Upper lobe of right lung (tissue), 1 donor: Measurements from ENCODE around the gene SSR4. TPM values are rescaled to one million over a fixed set of nuclear protein-coding genes. Genes with fewer than 3 reads are reported as not detected.

Source experiments
- ATAC-seq: fragments of 200-7000 bp; cut with Tn5 transposase; one replicate; pipeline ENCODE4 v1.9.1; 2020; ENCODE audit warnings: mild to moderate bottlenecking, moderate library complexity
- DNase-seq: peaks from one replicate; pipeline ENCODE4 v3.0.0-alpha.2; 2020
- H3K27ac ChIP-seq: fragments of 200-600 bp; one replicate; pipeline ENCODE4 v1.8.0; 2022
- H3K27me3 ChIP-seq: fragments of 200-600 bp; one replicate; pipeline ENCODE4 v1.8.0; 2022; ENCODE audit warnings: mild to moderate bottlenecking
- H3K36me3 ChIP-seq: fragments of 200-600 bp; one replicate; pipeline ENCODE4 v1.8.0; 2022
- H3K4me1 ChIP-seq: fragments of 200-600 bp; one replicate; pipeline ENCODE4 v1.8.0; 2022
- H3K4me3 ChIP-seq: fragments of 200-600 bp; one replicate; pipeline ENCODE4 v1.8.0; 2022; ENCODE audit warnings: mild to moderate bottlenecking
- H3K9me3 ChIP-seq: fragments of 200-600 bp; one replicate; pipeline ENCODE4 v1.8.0; 2022
- CTCF ChIP-seq: fragments of 200-600 bp; IDR thresholded peaks from one replicate; pipeline ENCODE4 v1.8.0; 2022; ENCODE audit warnings: antibody characterized with exemption
- intact Hi-C: fragments of 100-400 bp; cut with DNase I; formaldehyde crosslinking; loops from one replicate; pipeline ENCODE4 v1.11.0; 2022
- total RNA-seq: library from RNA; stranded (reverse); fragmentation: NEBNext Ultra II Directional; extraction: Animal tissue kit (Norgen Biotek cat#: 25700); gene quantifications from one replicate; pipeline ENCODE4 v1.2.1, GENCODE V29; 2021
- donor health status: DM: no; HTN: yes; CAD: no; lungs with severe emphysema.

Gene SSR4
- total RNA-seq, 1 donor from 2014 or later: 204 TPM

- DNase-seq: peak; percentile 46
- TF ChIP-seq CTCF: no peak
- intact Hi-C loops: loop anchor here (10.0 kb wide), 1 partner anchor 189 kb away; no protein-coding TSS in a partner anchor
- peak; percentile 35 for ATAC-seq
- H3K4me1 ChIP-seq: peaks cover 3% of the 10 kb centered on the region
- H3K4me3 ChIP-seq: no peak overlapping the region
- H3K27me3 ChIP-seq: no peaks in the 10 kb centered on the region
- H3K27ac ChIP-seq: peak overlapping the region; percentile 42
- no peaks in the 10 kb centered on the region for H3K9me3 ChIP-seq
- no peaks in the 10 kb centered on the region for H3K36me3 ChIP-seq
Measured at GRCh38 chrX:153765138-153766079, 29.1 kb upstream of the SSR4 start.

- Histone ChIP-seq H3K36me3 (no peaks in the 10 kb centered on the region), H3K9me3 (no peaks in the 10 kb centered on the region), H3K4me3 (no peak overlapping the region), H3K4me1 (peaks cover 3% of the 10 kb centered on the region), H3K27ac (no peak overlapping the region), H3K27me3 (no peaks in the 10 kb centered on the region)
- ATAC-seq (no peak), DNase-seq (peak; percentile 54)
- no peak for TF ChIP-seq CTCF
- intact Hi-C loops: loop anchor here (10.0 kb wide), 1 partner anchor 189 kb away; no protein-coding TSS in a partner anchor
Measured at GRCh38 chrX:153766098-153766817, 28.2 kb upstream of the SSR4 start.

GRCh38 chrX:153766871-153767673 is 27.4 kb upstream of the SSR4 start:
- intact Hi-C loops: loop anchor here (10.0 kb wide), 1 partner anchor 188 kb away; no protein-coding TSS in a partner anchor
- H3K27me3 ChIP-seq: no peaks in the 10 kb centered on the region

GRCh38 chrX:153767674-153768055 is 26.8 kb upstream of the SSR4 start:
- Histone ChIP-seq H3K4me1 (peaks cover 3% of the 10 kb centered on the region), H3K27ac (no peak overlapping the region), H3K9me3 (no peaks in the 10 kb centered on the region), H3K4me3 (no peak overlapping the region), H3K36me3 (no peaks in the 10 kb centered on the region), H3K27me3 (no peaks in the 10 kb centered on the region)
- TF ChIP-seq CTCF: no peak
- intact Hi-C loops: loop anchor here (10.0 kb wide), 1 partner anchor 187 kb away; no protein-coding TSS in a partner anchor
- ATAC-seq (no peak), DNase-seq (no peak)

More at GRCh38 chrX:153766871-153767673, 27.4 kb upstream of the SSR4 start:
- peak; percentile 38 for DNase-seq
- Histone ChIP-seq H3K4me3 (no peak overlapping the region), H3K9me3 (no peaks in the 10 kb centered on the region), H3K36me3 (no peaks in the 10 kb centered on the region), H3K4me1 (peaks cover 3% of the 10 kb centered on the region), H3K27ac (no peak overlapping the region)
- TF ChIP-seq CTCF: no peak
- no peak for ATAC-seq
